Osteoblast (primary cell): ENCODE measurements around the gene FRRS1L. TPM values are rescaled to one million over a fixed set of nuclear protein-coding genes. Genes with fewer than 3 reads are reported as not detected.

Experiments
- DNase-seq: peaks from one replicate; pipeline ENCODE4 v3.0.0; 2011; ENCODE audit warnings: low spot score, mixed read lengths; ENCODE audit not compliant: insufficient read length; ENCODE audit errors: missing footprints
- H2AFZ ChIP-seq: 2 replicates; pipeline ENCODE4 v1.6.0; 2011; ENCODE audit warnings: mild to moderate bottlenecking, low read length
- H3K27ac ChIP-seq: 2 replicates; pipeline ENCODE4 v1.5.1; 2011; ENCODE audit warnings: mild to moderate bottlenecking, low read depth, low read length, moderate library complexity
- H3K27me3 ChIP-seq: 2 replicates; pipeline ENCODE4 v1.6.0; 2012; ENCODE audit warnings: mild to moderate bottlenecking, control low read depth, inconsistent platforms, low read length, moderate library complexity; ENCODE audit not compliant: insufficient read depth
- H3K36me3 ChIP-seq: 2 replicates; pipeline ENCODE4 v1.5.1; 2011; ENCODE audit warnings: mild to moderate bottlenecking, low read length, control low read depth, moderate library complexity; ENCODE audit not compliant: insufficient read depth
- H3K4me1 ChIP-seq: 2 replicates; pipeline ENCODE4 v1.5.1; 2011; ENCODE audit warnings: mild to moderate bottlenecking, low read length, control low read depth, moderate library complexity; ENCODE audit not compliant: insufficient read depth
- H3K4me2 ChIP-seq: 2 replicates; pipeline ENCODE4 v1.6.0; 2011; ENCODE audit warnings: mild to moderate bottlenecking, low read length; ENCODE audit not compliant: insufficient read depth
- H3K4me3 ChIP-seq: fragments of 200-600 bp; sonication (generic); 3 replicates; pipeline ENCODE4 v1.5.1; 2012; ENCODE audit warnings: mild to moderate bottlenecking, low read length, inconsistent platforms; ENCODE audit not compliant: insufficient read depth
- H3K79me2 ChIP-seq: 2 replicates; pipeline ENCODE4 v1.6.0; 2012; ENCODE audit warnings: mild to moderate bottlenecking, low read length, control low read depth, inconsistent platforms; ENCODE audit not compliant: insufficient read depth
- H3K9me3 ChIP-seq: 2 replicates; pipeline ENCODE4 v1.5.1; 2011; ENCODE audit warnings: low read depth, low read length, control low read depth
- H4K20me1 ChIP-seq: 2 replicates; pipeline ENCODE4 v1.6.0; 2012; ENCODE audit warnings: mild to moderate bottlenecking, low read length, control low read depth; ENCODE audit not compliant: insufficient read depth
- CTCF ChIP-seq: IDR thresholded peaks from 2 replicates; pipeline ENCODE4 v1.5.1; 2011; ENCODE audit warnings: mild to moderate bottlenecking, low read depth, low read length, moderate library complexity; ENCODE audit errors: extremely low read depth
- total RNA-seq: library from RNA; depleted of rRNA; stranded (reverse); fragments of >200 nt; gene quantifications from 2 replicates; pipeline ENCODE4 v1.2.3, GENCODE V29; 2012

Gene FRRS1L
- total RNA-seq, 1 donor: 0.36 TPM

- no peak overlapping the region for H3K4me3 ChIP-seq
- no peaks in the 10 kb centered on the region for H4K20me1 ChIP-seq
- no peak overlapping the region for H3K27ac ChIP-seq
- no peaks in the 10 kb centered on the region for H3K36me3 ChIP-seq
- H3K4me1 ChIP-seq: no peaks in the 10 kb centered on the region
- H2AFZ ChIP-seq: no peak overlapping the region
- H3K27me3 ChIP-seq: peaks cover 56% of the 10 kb centered on the region
- no peaks in the 10 kb centered on the region for H3K79me2 ChIP-seq
- no peak overlapping the region for H3K4me2 ChIP-seq
- no peak for TF ChIP-seq CTCF
- DNase-seq: no peak
- H3K9me3 ChIP-seq: no peaks in the 10 kb centered on the region
These were observed 45.7 kb upstream of the FRRS1L start for GRCh38 chr9:109212768-109213167.

DNA sequence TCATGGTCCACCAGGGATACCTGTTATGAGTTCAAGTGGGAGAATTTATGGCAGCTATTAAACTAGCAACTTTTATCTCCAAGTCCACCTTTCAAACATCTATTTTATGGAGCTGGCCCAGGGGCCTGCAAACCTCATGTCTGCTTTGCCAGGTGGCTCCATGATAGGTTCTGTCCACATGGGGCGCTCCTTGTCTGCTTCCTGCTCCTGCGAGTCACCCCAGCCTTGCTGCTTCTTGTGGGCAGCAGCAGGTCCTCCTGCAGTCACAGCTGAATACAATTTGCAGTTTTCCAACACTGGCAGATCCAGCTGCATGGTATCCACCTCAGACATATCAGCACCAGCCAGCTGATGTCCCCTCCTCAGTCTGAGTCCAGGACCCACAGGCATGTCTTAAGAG is 39.6 kb upstream of the FRRS1L start:
- Histone ChIP-seq H3K4me3 (no peak overlapping the region), H3K27ac (no peak overlapping the region), H3K36me3 (no peaks in the 10 kb centered on the region), H3K27me3 (peaks cover 29% of the 10 kb centered on the region), H3K9me3 (no peaks in the 10 kb centered on the region), H2AFZ (no peak overlapping the region), H4K20me1 (no peaks in the 10 kb centered on the region), H3K79me2 (no peaks in the 10 kb centered on the region), H3K4me2 (no peak overlapping the region), H3K4me1 (no peaks in the 10 kb centered on the region)
- no peak for DNase-seq
- TF ChIP-seq CTCF: no peak

DNA sequence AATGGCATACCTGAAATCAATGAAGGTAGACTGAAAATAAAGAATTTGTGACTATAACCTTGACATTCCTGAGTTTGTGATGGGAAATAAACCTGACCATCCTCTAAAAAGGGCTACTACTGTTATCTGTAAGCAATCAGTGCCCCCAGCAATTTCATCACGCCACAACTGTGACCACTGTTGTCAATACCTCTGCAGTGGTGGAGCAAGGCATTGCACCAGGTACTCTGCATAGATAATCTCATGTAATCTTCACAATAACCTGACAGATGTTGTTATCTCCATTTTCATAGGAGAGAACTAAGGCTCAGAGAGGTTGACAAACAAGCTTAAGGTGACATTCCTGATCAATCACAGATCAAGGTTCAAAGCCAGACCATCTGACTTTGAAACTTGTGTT is 38.5 kb upstream of the FRRS1L start:
- H2AFZ ChIP-seq: no peak overlapping the region
- H3K36me3 ChIP-seq: no peaks in the 10 kb centered on the region
- H3K27ac ChIP-seq: no peak overlapping the region

DNA sequence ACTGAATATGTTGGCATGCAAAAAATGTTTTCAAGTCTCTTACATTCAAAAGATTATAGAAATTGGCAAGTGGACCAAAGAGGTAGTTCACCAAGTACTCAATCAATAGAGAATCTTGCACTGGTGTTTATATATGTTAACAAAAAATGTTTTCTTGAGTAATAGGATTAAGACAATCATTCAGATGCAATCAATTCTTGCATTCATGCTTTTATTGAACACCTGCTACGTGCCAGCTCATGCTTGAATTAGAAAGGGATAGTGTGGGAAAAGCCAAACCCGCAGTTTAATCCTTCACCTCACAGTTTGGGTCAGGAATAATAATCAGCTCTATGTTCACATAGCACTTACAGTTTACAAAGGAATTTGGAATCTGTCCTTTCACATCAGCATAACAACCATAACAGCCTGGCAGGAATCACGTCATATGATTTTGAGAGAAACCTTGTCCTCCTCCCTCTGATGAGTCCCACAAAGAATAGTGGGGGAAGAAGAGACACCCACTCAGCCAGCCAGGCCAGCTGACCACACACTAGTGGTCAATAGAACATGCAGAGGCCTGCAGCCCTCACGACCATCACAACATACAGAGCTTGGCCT is 36.8 kb upstream of the FRRS1L start:
- Histone ChIP-seq H2AFZ (no peak overlapping the region), H4K20me1 (no peaks in the 10 kb centered on the region), H3K9me3 (no peaks in the 10 kb centered on the region), H3K4me2 (no peak overlapping the region), H3K27me3 (peaks cover 24% of the 10 kb centered on the region), H3K36me3 (no peaks in the 10 kb centered on the region), H3K79me2 (no peaks in the 10 kb centered on the region), H3K4me1 (no peaks in the 10 kb centered on the region), H3K27ac (no peak overlapping the region), H3K4me3 (no peak overlapping the region)
- no peak for TF ChIP-seq CTCF
- no peak for DNase-seq

More for the DNA sequence above, 38.5 kb upstream of the FRRS1L start:
- H4K20me1 ChIP-seq: no peaks in the 10 kb centered on the region
- no peaks in the 10 kb centered on the region for H3K4me1 ChIP-seq
- peaks cover 24% of the 10 kb centered on the region for H3K27me3 ChIP-seq
- no peaks in the 10 kb centered on the region for H3K9me3 ChIP-seq
- H3K4me2 ChIP-seq: no peak overlapping the region
- no peak for TF ChIP-seq CTCF
- H3K4me3 ChIP-seq: no peak overlapping the region
- H3K79me2 ChIP-seq: no peaks in the 10 kb centered on the region
- DNase-seq: no peak
